GM12878 (cell line): ENCODE results near the gene LY9. TPM values are rescaled to one million over a fixed set of nuclear protein-coding genes. Genes with fewer than 3 reads are reported as not detected.

Source experiments
- ATAC-seq: fragments of 200-7000 bp; cut with Tn5 transposase; 3 replicates; pipeline ENCODE4 v1.9.1; 2020; ENCODE audit warnings: mild to moderate bottlenecking, moderate library complexity
- BruUV-seq: library from RNA; stranded (reverse); fragments of 400-500 nt; replicated peaks from 2 replicates; lab custom pipeline; 2021; lab: Mats Ljungman, UMichigan
- CTCF ChIA-PET: fragments of 300-600 bp; sonication (Branson Sonifier 250); formaldehyde crosslinking; extraction: SDS; loops from one replicate; lab custom pipeline; 2021; ENCODE audit warnings: inconsistent platforms; lab: Yijun Ruan, JAX
- POLR2A ChIA-PET: fragments of 350-600 bp; formaldehyde crosslinking; extraction: SDS; loops from one replicate; lab custom pipeline; 2021; ENCODE audit warnings: inconsistent platforms; lab: Charles Lee
- RAD21 ChIA-PET: fragments of 300-600 bp; sonication (Branson Sonifier 250); formaldehyde crosslinking; loops from one replicate; lab custom pipeline; 2023; ENCODE audit warnings: antibody characterized with exemption; ENCODE audit not compliant: unreplicated experiment; lab: Charles Lee
- SMC1A ChIA-PET: fragments of 300-600 bp; sonication (Branson Sonifier 250); formaldehyde crosslinking; loops from one replicate; lab custom pipeline; 2023; ENCODE audit not compliant: unreplicated experiment, uncharacterized antibody; lab: Charles Lee
- DNase-seq: peaks from one replicate; pipeline ENCODE4 v3.0.0-alpha.2; 2011; ENCODE audit warnings: low read depth, low spot score
- FAIRE-seq: peaks from 3 replicates; lab custom pipeline; 2011; peaks lifted over from hg19 to GRCh38; lab: Jason Lieb, UNC
- H2AFZ ChIP-seq: 2 replicates; pipeline ENCODE4 v1.6.0; 2011; ENCODE audit warnings: low read depth, low read length, control low read depth; ENCODE audit not compliant: control insufficient read depth
- H3K27ac ChIP-seq: 2 replicates; pipeline ENCODE4 v1.5.1; 2011; ENCODE audit warnings: control low read depth; ENCODE audit not compliant: control insufficient read depth, insufficient read depth
- H3K27me3 ChIP-seq, 2 experiments: replicated peaks in 1 of 2; 2 replicates each; pipeline versions ENCODE4 v1.6.0 to v1.6.1; 2011; ENCODE audit warnings: low read length in 1 of 2; ENCODE audit not compliant: control insufficient read depth in 2 of 2, insufficient read depth in 2 of 2
- H3K36me3 ChIP-seq, 2 experiments: 2 replicates each; pipeline ENCODE4 v1.5.1; 2011; ENCODE audit warnings: low read length in 1 of 2; ENCODE audit not compliant: control insufficient read depth in 2 of 2, insufficient read depth in 2 of 2
- H3K4me1 ChIP-seq: 2 replicates; pipeline ENCODE4 v1.6.1; 2011; ENCODE audit warnings: mild to moderate bottlenecking, low read length, moderate library complexity, mixed read lengths; ENCODE audit not compliant: control insufficient read depth, insufficient read depth
- H3K4me2 ChIP-seq: 2 replicates; pipeline ENCODE4 v1.6.0; 2011; ENCODE audit warnings: control low read depth; ENCODE audit not compliant: control insufficient read depth, insufficient read depth
- H3K4me3 ChIP-seq: fragments of 200-600 bp; sonication (generic); 2 replicates; pipeline ENCODE4 v1.5.1; 2016
- H3K79me2 ChIP-seq: 2 replicates; pipeline ENCODE4 v1.6.0; 2011; ENCODE audit warnings: low read length; ENCODE audit not compliant: control insufficient read depth, insufficient read depth
- H3K9ac ChIP-seq: 2 replicates; pipeline ENCODE4 v1.8.0; 2011; ENCODE audit warnings: low read length, control low read depth, mixed read lengths; ENCODE audit not compliant: control insufficient read depth, insufficient read depth
- H3K9me3 ChIP-seq: replicated peaks from 3 replicates; pipeline ENCODE4 v1.5.1; 2011; ENCODE audit warnings: mild to moderate bottlenecking, low read length; ENCODE audit not compliant: control insufficient read depth, insufficient read depth
- H4K20me1 ChIP-seq: 2 replicates; pipeline ENCODE4 v1.6.0; 2011; ENCODE audit not compliant: control insufficient read depth, insufficient read depth
- BCLAF1 ChIP-seq: fragments of 450-650 bp; IDR thresholded peaks from 2 replicates; pipeline ENCODE4 v1.6.1; 2017; ENCODE audit warnings: antibody characterized with exemption, mild to moderate bottlenecking, moderate library complexity
- CBFB ChIP-seq: IDR thresholded peaks from 2 replicates; pipeline ENCODE4 v1.6.1; 2016; ENCODE audit warnings: antibody characterized with exemption, low read depth
- FOS ChIP-seq: IDR thresholded peaks from 3 replicates; pipeline ENCODE4 v1.6.1; 2011; ENCODE audit warnings: borderline replicate concordance; ENCODE audit not compliant: insufficient read length; ENCODE audit errors: extremely low read depth
- FOXM1 ChIP-seq: IDR thresholded peaks from 2 replicates; pipeline ENCODE4 v1.6.1; 2012; ENCODE audit warnings: low read depth, mild to moderate bottlenecking, inconsistent platforms, low read length, moderate library complexity
- IRF4 ChIP-seq: IDR thresholded peaks from 2 replicates; pipeline ENCODE4 v1.6.1; 2011; ENCODE audit warnings: low read depth, low read length
- MYC ChIP-seq: IDR thresholded peaks from 2 replicates; pipeline ENCODE4 v1.6.1; 2011; ENCODE audit warnings: mild to moderate bottlenecking, low read length, moderate library complexity, inconsistent platforms; ENCODE audit not compliant: insufficient read depth, insufficient replicate concordance, insufficient read length, severe bottlenecking
- NR2C1 ChIP-seq: fragments of 450-650 bp; IDR thresholded peaks from 2 replicates; pipeline ENCODE4 v1.6.1; 2017; ENCODE audit warnings: antibody characterized with exemption, mild to moderate bottlenecking, moderate library complexity
- NR2C2 ChIP-seq: IDR thresholded peaks from 2 replicates; pipeline ENCODE4 v1.6.1; 2011; ENCODE audit warnings: borderline replicate concordance, low read depth; ENCODE audit not compliant: control insufficient read depth, insufficient read length
- NR2F1 ChIP-seq: fragments of 450-650 bp; conservative IDR thresholded peaks from 2 replicates; pipeline ENCODE4 v1.6.1; 2017; ENCODE audit warnings: mild to moderate bottlenecking
- SUZ12 ChIP-seq: fragments of 200-600 bp; sonication (generic); IDR thresholded peaks from one replicate; pipeline ENCODE4 v1.6.1; 2018; ENCODE audit warnings: antibody characterized with exemption, mild to moderate bottlenecking; ENCODE audit not compliant: unreplicated experiment
- ZZZ3 ChIP-seq: IDR thresholded peaks from 2 replicates; pipeline ENCODE4 v1.6.1; 2011; ENCODE audit warnings: low read depth; ENCODE audit not compliant: control insufficient read depth, insufficient read length
- WGBS: methylation state at CpG from one replicate; pipeline ENCODE4 v1.1.6; 2016; ENCODE audit warnings: low lambda C conversion rate; ENCODE audit not compliant: insufficient replicate concordance, insufficient coverage; ENCODE audit errors: missing lambda C conversion rate; 5-methylcytosine and 5-hydroxymethylcytosine counted together
- in situ Hi-C: fragments of 300-500 bp; cut with MboI; formaldehyde crosslinking; loops from 9 replicates; pipeline ENCODE4 v1.14.3; 2018; ENCODE audit warnings: mixed read lengths
- intact Hi-C: fragments of 100-400 bp; cut with micrococcal nuclease; formaldehyde crosslinking; loops from one replicate; pipeline ENCODE4 v1.14.2; 2022; ENCODE audit not compliant: unreplicated experiment
- polyA plus RNA-seq, 11 experiments: library from polyadenylated mRNA; depleted of rRNA in 4 of 11; unstranded in 6 of 11; stranded (reverse) in 5 of 11; fragments of >200 nt; fragmentation: Nextera tagmentation in 4 of 11; fragmentation: Illumina TruSeq in 1 of 11; extraction: Ambion mirVana in 4 of 11; extraction: Trizol in 1 of 11; gene quantifications; 1 replicate in 1 of 11; 2 replicates in 10 of 11; pipeline versions ENCODE4 v1.2.1 to v1.2.3, GENCODE V29; 2011 to 2016; ENCODE audit warnings: inconsistent platforms in 2 of 11, missing spikeins in 2 of 11, low read depth in 1 of 11
- total RNA-seq, 4 experiments: library from RNA; depleted of rRNA in 3 of 4; stranded (reverse); fragments of >200 nt in 3 of 4; fragmentation: Illumina TruSeq in 1 of 4; extraction: Trizol in 1 of 4; gene quantifications; 2 replicates each; pipeline versions ENCODE4 v1.2.1 to v1.2.3, GENCODE V29; 2013 to 2021

The LY9 gene
- total and polyA plus RNA-seq, 10 of the 15 experiments (the other 5 are each of a cell fraction or from before 2014, with no cell fraction given) = 2.7 to 12.5 (median 9.0) TPM

GRCh38 chr1:160827418-160827817 is 31.4 kb downstream of the LY9 start:
- Histone ChIP-seq H4K20me1 (no peaks in the 10 kb centered on the region), H3K79me2 (no peaks in the 10 kb centered on the region), H3K9ac (no peak overlapping the region), H2AFZ (no peak overlapping the region), H3K27ac (no peak overlapping the region), H3K4me3 (no peak overlapping the region), H3K36me3 (no peaks in the 10 kb centered on the region), H3K27me3 (no peaks in the 10 kb centered on the region)
- 93% methylated on average over 2 of the region's 2 CpGs for WGBS
- intact Hi-C loops = no loop called here
- ChIA-PET RAD21 (interaction anchor here (1.0 to 1.6 kb wide), 2 partner anchors 31 to 50 kb away, joined by 3 to 4 read pairs; no protein-coding TSS in a partner anchor), CTCF (interaction anchor here (0.9 to 2.7 kb wide), 5 partner anchors 48 to 146 kb away, joined by 3 to 23 read pairs (median 5); no protein-coding TSS in a partner anchor), SMC1A (interaction anchor here (0.7 to 7.5 kb wide), 6 partner anchors 9 to 59 kb away, joined by 3 to 143 read pairs (median 4); partner anchors contain the start of gene LY9), POLR2A (interaction anchor here (1.3 kb wide), 1 partner anchor 51 kb away, joined by 4 read pairs; no protein-coding TSS in a partner anchor)
- TF ChIP-seq SUZ12 (no peak), MYC (no peak), CBFB (no peak), ZZZ3 (no peak), NR2F1 (no peak), NR2C1 (no peak)
- TF ChIP-seq, all 136 proteins: peak for 0
- in situ Hi-C loops = no loop called here
- Histone ChIP-seq H3K4me2 (no peak overlapping the region), H3K9me3 (no peaks in the 10 kb centered on the region), H3K4me1 (no peaks in the 10 kb centered on the region)
- ATAC-seq = no peak
- no TSS peak for BruUV-seq
- no peak for FAIRE-seq
- DNase-seq = no peak

- ChIA-PET POLR2A (interaction anchor here (0.5 to 1.4 kb wide), 2 partner anchors 53 to 106 kb away, joined by 4 to 5 read pairs; no protein-coding TSS in a partner anchor), CTCF (interaction anchor here (0.6 to 4.3 kb wide), 27 partner anchors 11 to 161 kb away, joined by 3 to 188 read pairs (median 4); partner anchors contain the start of genes CD244, ITLN2, LY9 and SLAMF7), SMC1A (interaction anchor here (1.4 to 7.5 kb wide), 13 partner anchors 11 to 158 kb away, joined by 4 to 143 read pairs (median 8); partner anchors contain the start of gene ITLN2), RAD21 (interaction anchor here (0.6 to 10.9 kb wide), 10 partner anchors 24 to 147 kb away, joined by 3 to 193 read pairs (median 7); no protein-coding TSS in a partner anchor)
- no peaks in the 10 kb centered on the region for H4K20me1 ChIP-seq
- ATAC-seq (no peak), FAIRE-seq (no peak), DNase-seq (no peak)
- no peak overlapping the region for H3K9ac ChIP-seq
- no peaks in the 10 kb centered on the region for H3K27me3 ChIP-seq
- no peak for TF ChIP-seq FOXM1
- no peak for TF ChIP-seq BCLAF1
- no peak for TF ChIP-seq IRF4
- no peak for TF ChIP-seq NR2C2
- no peak for TF ChIP-seq FOS
- H3K27ac ChIP-seq = no peak overlapping the region
- H3K4me3 ChIP-seq = no peak overlapping the region
- H3K4me2 ChIP-seq = no peak overlapping the region
- no peaks in the 10 kb centered on the region for H3K9me3 ChIP-seq
- intact Hi-C loops = loop anchor here (1.0 to 2.0 kb wide), 5 partner anchors 33 to 155 kb away; partner anchors contain the start of gene LY9
- no peaks in the 10 kb centered on the region for H3K4me1 ChIP-seq
- BruUV-seq = no TSS peak
- no peaks in the 10 kb centered on the region for H3K36me3 ChIP-seq
- in situ Hi-C loops = loop anchor here (5.0 kb wide), 2 partner anchors 52 to 102 kb away; no protein-coding TSS in a partner anchor
- no peaks in the 10 kb centered on the region for H3K79me2 ChIP-seq
- WGBS = 100% methylated on average over 1 of the region's 1 CpG
- H2AFZ ChIP-seq = no peak overlapping the region
Observed at GRCh38 chr1:160829766-160830165, 33.8 kb downstream of the LY9 start.
